WTC11 (cell line): ENCODE measurements around the gene PLEKHH1.

ENCODE experiments used
- ARID4B ChIP-seq: sonication (generic); formaldehyde crosslinking; IDR thresholded peaks from 2 replicates; pipeline ENCODE4 v1.8.0; 2023; ENCODE audit warnings: missing genetic modification reagents, mild to moderate bottlenecking, borderline replicate concordance
- CBFB ChIP-seq: sonication (generic); formaldehyde crosslinking; IDR thresholded peaks from 2 replicates; pipeline ENCODE4 v1.8.1; 2022; ENCODE audit warnings: mild to moderate bottlenecking, low read depth, missing genetic modification reagents
- CREM ChIP-seq: sonication (generic); formaldehyde crosslinking; IDR thresholded peaks from 2 replicates; pipeline ENCODE4 v1.8.1; 2022; ENCODE audit warnings: mild to moderate bottlenecking, missing genetic modification reagents, moderate library complexity
- EMX1 ChIP-seq: fragments of 250-450 bp; sonication (Bioruptor Pico); IDR thresholded peaks from 2 replicates; pipeline ENCODE4 v1.8.0; 2021; ENCODE audit warnings: mild to moderate bottlenecking
- ESRRA ChIP-seq: sonication (generic); formaldehyde crosslinking; IDR thresholded peaks from 2 replicates; pipeline ENCODE4 v1.8.1; 2022; ENCODE audit warnings: mild to moderate bottlenecking, missing genetic modification reagents, borderline replicate concordance
- ZNF138 ChIP-seq: sonication (generic); formaldehyde crosslinking; conservative IDR thresholded peaks from 2 replicates; pipeline ENCODE4 v1.8.1; 2022; ENCODE audit warnings: mild to moderate bottlenecking, moderate library complexity, missing genetic modification reagents

- TF ChIP-seq ZNF138 (CRISPR knock-in tag): no peak
- TF ChIP-seq ARID4B (CRISPR knock-in tag): no peak
- no peak for TF ChIP-seq CREM (CRISPR knock-in tag)
- TF ChIP-seq ESRRA (CRISPR knock-in tag): no peak
- TF ChIP-seq CBFB (CRISPR knock-in tag): no peak
- no peak for TF ChIP-seq EMX1 (CRISPR knock-in tag)
These were observed 22.3 kb upstream of the PLEKHH1 start for GRCh38 chr14:67510836-67511235.
